ENCODE results near the gene RHOXF1. TPM values are rescaled to one million over a fixed set of nuclear protein-coding genes. Genes with fewer than 3 reads are reported as not detected.
"Not testable (repeated sequence)": the region's sequence is repeated elsewhere in the genome, so short reads cannot be mapped to it uniquely, and the experiment has no call there.

RHOXF1 gene
- total RNA-seq, 1 experiment from 2014 or later: not detected

- no peaks in the 10 kb centered on the region for H3K4me1 ChIP-seq (ENCODE audit: insufficient read depth, low read length, poor library complexity, severe bottlenecking)
- H3K36me3 ChIP-seq (ENCODE audit: insufficient read depth, low read length, poor library complexity, severe bottlenecking): no peaks in the 10 kb centered on the region
- POLR2A ChIA-PET (ENCODE audit: low non-redundant PET): no interaction called here
- TF ChIP-seq CTCF (conservative IDR thresholded peaks at IDR 0.05; ENCODE audit: low read depth, low read length): no peak
- no peak for TF ChIP-seq EZH2 (IDR thresholded peaks at IDR 0.05; ENCODE audit: borderline replicate concordance, low read depth, low read length, poor library complexity, severe bottlenecking)
- CTCF ChIA-PET: no interaction called here
- H3K27ac ChIP-seq (ENCODE audit: low read depth, low read length, poor library complexity, severe bottlenecking): no peak overlapping the region
- H3K27me3 ChIP-seq (replicated peaks; ENCODE audit: insufficient read depth, low read depth, low read length, poor library complexity): no peaks in the 10 kb centered on the region
- intact Hi-C loops (cut with micrococcal nuclease; ENCODE audit: unreplicated experiment): no loop called here
- no TSS peak for BruUV-seq (replicated peaks)
- H3K9me3 ChIP-seq (ENCODE audit: low read depth, low read length, poor library complexity, severe bottlenecking): no peaks in the 10 kb centered on the region
- H3K4me3 ChIP-seq (ENCODE audit: low read depth, low read length, poor library complexity, severe bottlenecking): no peak overlapping the region
- no peak for DNase-seq (ENCODE audit: low spot score)
Measured at GRCh38 chrX:120111611-120112010, 4.1 kb downstream of the RHOXF1 start.

- ChIA-PET POLR2A (ENCODE audit: low non-redundant PET) (no interaction called here), CTCF (no interaction called here)
- H3K36me3 ChIP-seq (ENCODE audit: insufficient read depth, low read length, poor library complexity, severe bottlenecking): no peaks in the 10 kb centered on the region
- no peaks in the 10 kb centered on the region for H3K27me3 ChIP-seq (replicated peaks; ENCODE audit: insufficient read depth, low read depth, low read length, poor library complexity)
- H3K4me1 ChIP-seq (ENCODE audit: insufficient read depth, low read length, poor library complexity, severe bottlenecking): no peaks in the 10 kb centered on the region
- no peak overlapping the region for H3K4me3 ChIP-seq (ENCODE audit: low read depth, low read length, poor library complexity, severe bottlenecking)
- TF ChIP-seq CTCF (conservative IDR thresholded peaks at IDR 0.05; ENCODE audit: low read depth, low read length) (no peak), EZH2 (IDR thresholded peaks at IDR 0.05; ENCODE audit: borderline replicate concordance, low read depth, low read length, poor library complexity, severe bottlenecking) (no peak)
- no peak overlapping the region for H3K27ac ChIP-seq (ENCODE audit: low read depth, low read length, poor library complexity, severe bottlenecking)
- no TSS peak for BruUV-seq (replicated peaks)
- no peaks in the 10 kb centered on the region for H3K9me3 ChIP-seq (ENCODE audit: low read depth, low read length, poor library complexity, severe bottlenecking)
- DNase-seq (ENCODE audit: low spot score): no peak
- intact Hi-C loops (cut with micrococcal nuclease; ENCODE audit: unreplicated experiment): no loop called here
Measured at GRCh38 chrX:120109378-120109777, 6.3 kb downstream of the RHOXF1 start.

GRCh38 chrX:120104707-120105106 lies 11.0 kb downstream of the RHOXF1 start:
- H3K27me3 ChIP-seq (replicated peaks; ENCODE audit: insufficient read depth, low read depth, low read length, poor library complexity): not testable (repeated sequence)

GRCh38 chrX:120101057-120101456 lies 14.7 kb downstream of the RHOXF1 start:
- H3K27me3 ChIP-seq (replicated peaks; ENCODE audit: insufficient read depth, low read depth, low read length, poor library complexity); intact Hi-C loops (cut with micrococcal nuclease; ENCODE audit: unreplicated experiment); H3K4me3 ChIP-seq (ENCODE audit: low read depth, low read length, poor library complexity, severe bottlenecking); H3K9me3 ChIP-seq (ENCODE audit: low read depth, low read length, poor library complexity, severe bottlenecking); POLR2A ChIA-PET (ENCODE audit: low non-redundant PET); BruUV-seq (replicated peaks); DNase-seq (ENCODE audit: low spot score); H3K27ac ChIP-seq (ENCODE audit: low read depth, low read length, poor library complexity, severe bottlenecking); CTCF ChIA-PET; H3K4me1 ChIP-seq (ENCODE audit: insufficient read depth, low read length, poor library complexity, severe bottlenecking); H3K36me3 ChIP-seq (ENCODE audit: insufficient read depth, low read length, poor library complexity, severe bottlenecking): not testable (repeated sequence)

More at GRCh38 chrX:120104707-120105106, 11.0 kb downstream of the RHOXF1 start:
- BruUV-seq (replicated peaks); H3K4me3 ChIP-seq (ENCODE audit: low read depth, low read length, poor library complexity, severe bottlenecking); H3K4me1 ChIP-seq (ENCODE audit: insufficient read depth, low read length, poor library complexity, severe bottlenecking); intact Hi-C loops (cut with micrococcal nuclease; ENCODE audit: unreplicated experiment); POLR2A ChIA-PET (ENCODE audit: low non-redundant PET); CTCF ChIA-PET; H3K27ac ChIP-seq (ENCODE audit: low read depth, low read length, poor library complexity, severe bottlenecking); H3K9me3 ChIP-seq (ENCODE audit: low read depth, low read length, poor library complexity, severe bottlenecking); H3K36me3 ChIP-seq (ENCODE audit: insufficient read depth, low read length, poor library complexity, severe bottlenecking); DNase-seq (ENCODE audit: low spot score): not testable (repeated sequence)
